Activated naive CD4-positive, alpha-beta T cell (primary cell): Measurements from ENCODE around the gene TEX38.
"Not testable (repeated sequence)": the region's sequence is repeated elsewhere in the genome, so short reads cannot be mapped to it uniquely, and the experiment has no call there.

Source experiments
- DNase-seq, 4 experiments: peaks; one replicate each; lab custom pipeline; 2025; lab: John Stamatoyannopoulos, UW

The TEX38 gene

DNA sequence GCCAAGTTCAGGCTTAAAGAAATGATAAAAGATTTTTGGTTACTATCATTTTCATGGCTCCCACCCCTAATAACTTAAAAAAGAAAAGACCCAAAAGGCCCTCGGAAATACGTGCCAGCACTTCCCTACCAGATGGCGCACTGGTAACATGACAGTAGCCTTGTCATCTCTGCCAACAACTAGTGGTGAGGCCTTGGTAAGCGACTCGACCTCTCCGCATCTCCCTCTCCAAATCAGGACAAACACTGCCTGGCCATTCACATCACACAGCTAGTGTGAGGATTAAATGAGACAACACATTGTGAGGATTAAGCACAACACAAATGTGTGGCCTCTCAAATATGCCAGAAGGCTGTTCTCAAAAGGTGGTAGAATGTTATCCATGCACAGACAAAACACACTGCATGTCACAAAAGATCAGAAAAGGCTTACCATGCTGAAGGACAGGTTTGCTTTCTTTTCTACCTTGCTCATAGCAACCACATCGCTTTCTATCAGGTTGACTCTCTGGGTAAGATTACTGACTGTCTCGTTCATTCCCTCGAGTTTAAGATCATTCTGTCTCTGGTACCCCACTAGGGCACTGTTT, 16.4 kb downstream of the TEX38 start:
- DNase-seq: no peak

GRCh38 chr1:46689356-46689755, 17.7 kb downstream of the TEX38 start:
- DNase-seq: no peak

DNA sequence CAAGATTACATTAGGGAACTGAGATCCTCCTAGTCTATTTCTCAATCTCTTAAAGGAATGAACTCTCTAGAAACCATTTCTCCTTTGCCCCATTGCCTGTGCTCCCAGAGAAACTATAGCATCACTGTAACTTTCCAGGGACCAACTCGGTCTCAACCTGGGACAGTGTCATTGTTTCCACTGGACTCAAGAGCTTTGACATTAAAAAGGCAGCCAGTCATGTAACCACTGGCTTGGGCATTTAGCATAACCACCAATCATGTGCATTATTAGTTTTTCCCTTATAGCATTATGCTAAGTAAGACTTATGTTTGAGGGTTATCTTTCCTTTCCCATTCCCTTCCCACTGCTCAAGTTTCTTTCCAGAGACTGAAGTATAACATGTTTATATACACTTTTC, 18.2 kb downstream of the TEX38 start:
- no peak for DNase-seq

GRCh38 chr1:46690931-46691421, 19.3 kb downstream of the TEX38 start:
- no peak for DNase-seq

DNA sequence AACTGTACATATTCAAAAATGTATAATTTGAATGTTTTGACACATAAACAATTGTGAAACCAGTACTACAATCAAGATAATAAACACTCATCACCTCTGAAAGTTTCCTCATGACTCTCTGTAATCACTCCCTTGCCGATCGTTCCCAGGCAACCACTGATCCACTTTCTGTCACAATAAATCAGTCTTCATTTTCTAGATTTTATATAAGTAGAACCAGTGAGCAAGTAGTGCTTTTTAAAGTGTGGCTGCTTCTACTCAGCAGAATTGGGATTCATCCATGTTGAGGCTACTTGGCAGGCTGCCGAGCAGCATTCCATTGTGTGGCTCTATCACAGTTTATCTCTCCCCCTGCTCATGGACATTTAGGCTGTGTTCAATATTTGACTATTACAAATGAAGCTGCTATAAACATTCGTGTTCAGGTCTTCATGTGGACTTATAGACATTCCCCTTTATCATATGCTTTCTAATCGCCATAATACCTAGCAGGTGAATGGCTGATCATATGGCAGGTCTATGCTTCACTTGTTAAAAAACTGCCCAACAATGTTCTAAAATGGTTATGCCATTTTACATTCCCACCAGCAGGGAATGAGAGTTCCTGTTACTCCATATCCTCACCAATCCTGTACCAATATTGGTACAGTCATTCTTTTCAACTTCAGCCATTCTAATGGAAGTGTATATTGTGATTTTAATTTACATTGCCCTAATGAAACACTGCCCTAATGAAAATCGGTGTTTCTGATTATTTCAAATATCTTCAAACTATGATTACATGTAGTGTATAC, 20.5 kb downstream of the TEX38 start:
- no peak for DNase-seq

- no peak for DNase-seq
Measured at GRCh38 chr1:46692811-46693770, 21.4 kb downstream of the TEX38 start.

- not testable (repeated sequence) for DNase-seq
Measured at GRCh38 chr1:46694676-46695075, 23.0 kb downstream of the TEX38 start.

- DNase-seq: no peak
Measured at GRCh38 chr1:46697053-46697452, 25.4 kb downstream of the TEX38 start.

GRCh38 chr1:46699666-46700065, 28.0 kb downstream of the TEX38 start:
- DNase-seq: no peak

DNA sequence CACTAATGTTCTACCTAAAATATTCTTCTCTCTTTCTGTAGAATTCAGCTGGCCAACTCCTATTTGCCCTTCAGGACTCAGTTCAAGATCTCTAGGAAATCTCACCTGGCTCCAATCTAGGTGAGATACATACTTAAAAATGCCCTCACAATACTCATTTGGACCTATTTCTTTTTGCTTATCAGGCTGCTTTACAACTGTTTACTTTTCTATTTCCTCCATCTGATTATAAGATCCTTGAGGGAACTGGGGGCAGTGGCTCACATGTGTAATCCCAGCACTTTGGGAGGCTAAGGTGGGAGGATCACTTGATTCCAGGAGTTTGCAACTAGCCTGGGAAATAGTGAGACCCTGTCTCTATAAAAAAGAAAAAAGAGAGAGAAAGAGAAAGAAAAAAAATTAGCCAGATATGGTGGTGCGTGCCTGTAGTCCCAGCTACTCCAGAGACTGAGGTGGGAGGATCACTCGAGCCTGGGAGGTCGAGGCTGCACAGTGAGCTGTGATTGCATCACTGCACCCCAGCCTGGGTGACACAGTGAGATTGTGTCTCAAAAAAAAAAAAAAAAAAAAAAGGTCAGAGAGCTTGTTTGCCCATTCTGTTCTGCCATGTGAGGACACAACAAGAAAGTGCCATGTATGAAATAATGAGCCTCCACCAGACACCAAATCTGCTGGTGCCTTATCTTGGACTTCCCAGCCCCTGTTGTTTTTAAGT, 32.4 kb downstream of the TEX38 start:
- DNase-seq: no peak

DNA sequence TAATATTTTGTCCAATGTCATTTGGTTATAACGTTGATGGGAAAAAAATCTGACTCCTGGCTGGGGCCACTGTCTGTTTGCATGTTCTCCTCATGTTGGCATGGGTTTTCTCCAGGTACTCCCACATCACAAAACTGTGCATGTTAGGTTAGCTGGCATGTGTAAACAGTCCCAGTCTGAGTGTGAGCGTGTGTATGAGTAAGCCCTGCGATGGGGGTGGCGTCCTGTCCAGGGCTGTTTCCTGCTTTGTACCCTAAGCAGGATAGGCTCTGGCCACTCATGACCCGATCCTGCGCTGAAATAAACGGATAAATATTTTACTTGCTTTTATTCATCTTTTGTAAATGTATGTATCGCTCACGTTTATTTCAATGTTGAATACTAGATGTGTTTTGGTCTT, 33.8 kb downstream of the TEX38 start:
- DNase-seq: no peak

DNA sequence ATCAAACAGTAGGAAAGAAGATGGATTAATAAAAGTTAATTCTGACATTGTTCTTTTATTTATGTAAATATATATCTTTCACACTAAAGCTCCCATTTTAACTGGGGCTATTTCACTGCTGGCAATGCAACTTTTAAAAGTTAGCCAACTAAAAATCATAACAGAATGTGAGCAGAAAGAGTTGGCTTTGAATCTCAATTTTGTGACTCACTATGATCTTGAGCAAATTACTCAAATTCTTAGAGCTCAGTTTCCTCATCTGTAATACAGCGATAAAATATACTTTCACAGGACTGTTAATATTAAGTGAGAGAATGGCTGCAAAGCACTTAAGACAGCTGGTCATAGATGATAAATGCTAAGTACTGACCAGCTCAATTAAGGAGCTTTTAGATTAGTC, 36.5 kb downstream of the TEX38 start:
- DNase-seq: no peak

GRCh38 chr1:46714976-46715375, 43.3 kb downstream of the TEX38 start:
- no peak for DNase-seq

GRCh38 chr1:46717654-46718053, 46.0 kb downstream of the TEX38 start:
- DNase-seq: no peak

- DNase-seq: no peak
Measured at GRCh38 chr1:46718340-46718726, 46.7 kb downstream of the TEX38 start.

- peak; percentile 94 to 99 (median 98) for DNase-seq
Measured at GRCh38 chr1:46718727-46719622, 47.3 kb downstream of the TEX38 start, which contains the start of gene EFCAB14. Gene EFCAB14, minus strand, starts transcription at chr1:46719114. Its CDS starts 1,027 bp downstream, at chr1:46718087.

DNA sequence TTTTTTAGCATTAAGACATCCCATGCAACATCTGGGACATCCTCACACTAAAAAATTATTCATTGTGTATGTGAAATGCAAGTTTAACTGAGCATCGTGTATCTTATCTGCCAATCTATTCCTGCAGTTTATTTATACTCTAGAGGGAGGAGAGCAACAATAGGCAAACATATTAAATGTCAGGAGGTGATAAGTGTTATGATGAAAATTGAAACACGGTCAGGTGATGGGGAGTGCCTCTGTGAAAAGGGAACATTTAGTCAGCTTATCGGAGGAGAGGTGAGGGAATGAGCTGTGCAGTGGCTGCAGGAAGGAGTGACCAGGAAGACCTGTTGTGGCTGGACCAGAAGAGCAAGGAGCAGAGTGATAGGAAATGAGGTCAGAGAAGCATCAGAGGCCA, 48.0 kb downstream of the TEX38 start:
- no peak for DNase-seq

DNA sequence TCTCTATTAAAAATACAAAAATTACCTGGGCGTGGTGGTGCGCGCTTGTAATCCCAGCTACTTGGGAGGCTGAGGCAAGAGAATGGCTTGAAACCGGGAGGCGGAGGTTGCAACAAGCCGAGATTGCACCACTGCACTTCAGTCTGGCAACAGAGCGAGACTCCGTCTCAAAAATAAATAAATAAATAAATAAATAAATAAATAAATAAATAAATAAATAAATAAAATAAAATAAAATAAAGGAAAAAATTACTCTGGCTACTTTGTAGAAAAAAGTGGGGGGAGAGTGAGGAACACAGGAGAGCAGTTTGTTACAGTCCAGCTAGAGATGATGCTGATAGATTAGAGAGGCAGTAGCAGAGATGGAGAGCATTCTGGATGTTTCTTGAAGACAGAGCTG, 48.7 kb downstream of the TEX38 start:
- not testable (repeated sequence) for DNase-seq

GRCh38 chr1:46721204-46721603, 49.5 kb downstream of the TEX38 start:
- DNase-seq: no peak

- DNase-seq: no peak
Measured at GRCh38 chr1:46721686-46722205, 50.1 kb downstream of the TEX38 start.
